Skeletal muscle satellite cell (primary cell): ENCODE measurements around the gene TAPT1. TPM values are rescaled to one million over a fixed set of nuclear protein-coding genes. Genes with fewer than 3 reads are reported as not detected.
"Not testable (repeated sequence)": the region's sequence is repeated elsewhere in the genome, so short reads cannot be mapped to it uniquely, and the experiment has no call there.

ENCODE experiments used
- H3K27me3 ChIP-seq: 2 replicates; pipeline ENCODE4 v1.7.0; 2013; ENCODE audit warnings: low read length; ENCODE audit not compliant: control insufficient read depth, insufficient read depth
- H3K36me3 ChIP-seq: 2 replicates; pipeline ENCODE4 v1.7.0; 2013; ENCODE audit warnings: mild to moderate bottlenecking, control low read depth, low read length; ENCODE audit not compliant: insufficient read depth
- H3K4me1 ChIP-seq: 2 replicates; pipeline ENCODE4 v1.7.0; 2013; ENCODE audit warnings: low read length; ENCODE audit not compliant: control insufficient read depth, insufficient read depth
- H3K4me2 ChIP-seq: 2 replicates; pipeline ENCODE4 v1.7.0; 2013; ENCODE audit warnings: mild to moderate bottlenecking, low read length
- H3K4me3 ChIP-seq: 2 replicates; pipeline ENCODE4 v1.7.0; 2013; ENCODE audit warnings: low read length
- H3K9ac ChIP-seq: 2 replicates; pipeline ENCODE4 v1.7.0; 2013; ENCODE audit warnings: mild to moderate bottlenecking, low read depth, low read length, moderate library complexity
- H3K9me3 ChIP-seq: replicated peaks from 2 replicates; pipeline ENCODE4 v1.7.0; 2013; ENCODE audit warnings: mild to moderate bottlenecking, control low read depth, low read length
- total RNA-seq: library from RNA; depleted of rRNA; stranded (reverse); fragments of >200 nt; gene quantifications from 2 replicates; pipeline ENCODE4 v1.2.3, GENCODE V29; 2012; rRNA removed

The TAPT1 gene
- total RNA-seq = 5.6 and 10.9 TPM in 2 replicates

GRCh38 chr4:16225863-16226815, at the start of gene TAPT1:
Gene TAPT1, minus strand, starts transcription at chr4:16226471. Its CDS starts 14 bp downstream, at chr4:16226457.
- H3K9ac ChIP-seq = peak within 1 kb of the TSS; percentile 90
- H3K27me3 ChIP-seq = no peaks in the 10 kb centered on the region
- no peaks in the 10 kb centered on the region for H3K36me3 ChIP-seq
- no peaks in the 10 kb centered on the region for H3K9me3 ChIP-seq
- H3K4me2 ChIP-seq = peak within 1 kb of the TSS; percentile 99
- H3K4me1 ChIP-seq = peaks cover 15% of the 10 kb centered on the region
- peak within 1 kb of the TSS; percentile 90 for H3K4me3 ChIP-seq

GRCh38 chr4:16271411-16271810, 45.1 kb upstream of the TAPT1 start:
- Histone ChIP-seq H3K4me2 (no peak overlapping the region), H3K4me3 (no peak overlapping the region), H3K9ac (no peak overlapping the region), H3K36me3 (no peaks in the 10 kb centered on the region), H3K4me1 (peaks cover 14% of the 10 kb centered on the region), H3K27me3 (no peaks in the 10 kb centered on the region), H3K9me3 (no peaks in the 10 kb centered on the region)

- Histone ChIP-seq H3K4me3 (no peak overlapping the region), H3K4me1 (peaks cover 14% of the 10 kb centered on the region), H3K9ac (peak overlapping the region; percentile 2), H3K27me3 (no peaks in the 10 kb centered on the region), H3K9me3 (no peaks in the 10 kb centered on the region), H3K4me2 (peak overlapping the region; percentile 50), H3K36me3 (no peaks in the 10 kb centered on the region)
These were observed 44.4 kb upstream of the TAPT1 start for GRCh38 chr4:16270454-16271328.

GRCh38 chr4:16269742-16270453, 43.6 kb upstream of the TAPT1 start:
- H3K4me1 ChIP-seq = peaks cover 14% of the 10 kb centered on the region
- H3K9ac ChIP-seq = peak overlapping the region; percentile 2

GRCh38 chr4:16269240-16269639, 43.0 kb upstream of the TAPT1 start:
- Histone ChIP-seq H3K4me1 (peaks cover 14% of the 10 kb centered on the region), H3K4me2 (no peak overlapping the region), H3K9me3 (no peaks in the 10 kb centered on the region), H3K27me3 (no peaks in the 10 kb centered on the region), H3K9ac (no peak overlapping the region), H3K4me3 (no peak overlapping the region), H3K36me3 (no peaks in the 10 kb centered on the region)

More at GRCh38 chr4:16269742-16270453, 43.6 kb upstream of the TAPT1 start:
- H3K9me3 ChIP-seq, H3K4me3 ChIP-seq, H3K27me3 ChIP-seq, H3K36me3 ChIP-seq: not testable (repeated sequence)
- H3K4me2 ChIP-seq = peak overlapping the region; percentile 50

GRCh38 chr4:16268290-16268689, 42.0 kb upstream of the TAPT1 start:
- Histone ChIP-seq H3K4me1 (peaks cover 14% of the 10 kb centered on the region), H3K4me2 (no peak overlapping the region), H3K4me3 (no peak overlapping the region), H3K36me3 (no peaks in the 10 kb centered on the region), H3K27me3 (no peaks in the 10 kb centered on the region), H3K9ac (no peak overlapping the region), H3K9me3 (no peaks in the 10 kb centered on the region)

GRCh38 chr4:16267639-16268038, 41.4 kb upstream of the TAPT1 start:
- Histone ChIP-seq H3K4me3 (no peak overlapping the region), H3K27me3 (no peaks in the 10 kb centered on the region), H3K9me3 (no peaks in the 10 kb centered on the region), H3K4me1 (peaks cover 14% of the 10 kb centered on the region), H3K4me2 (no peak overlapping the region), H3K9ac (no peak overlapping the region), H3K36me3 (no peaks in the 10 kb centered on the region)

- H3K4me1 ChIP-seq = peaks cover 14% of the 10 kb centered on the region
- no peak overlapping the region for H3K9ac ChIP-seq
These were observed 39.5 kb upstream of the TAPT1 start for GRCh38 chr4:16265820-16266219.

GRCh38 chr4:16264798-16265197, 38.5 kb upstream of the TAPT1 start:
- no peak overlapping the region for H3K9ac ChIP-seq
- no peak overlapping the region for H3K4me3 ChIP-seq
- H3K4me1 ChIP-seq = peaks cover 7% of the 10 kb centered on the region
- no peaks in the 10 kb centered on the region for H3K27me3 ChIP-seq
- H3K9me3 ChIP-seq = no peaks in the 10 kb centered on the region
- H3K36me3 ChIP-seq = no peaks in the 10 kb centered on the region
- no peak overlapping the region for H3K4me2 ChIP-seq

More at GRCh38 chr4:16265820-16266219, 39.5 kb upstream of the TAPT1 start:
- Histone ChIP-seq H3K4me2 (no peak overlapping the region), H3K36me3 (no peaks in the 10 kb centered on the region), H3K4me3 (no peak overlapping the region), H3K27me3 (no peaks in the 10 kb centered on the region), H3K9me3 (no peaks in the 10 kb centered on the region)

GRCh38 chr4:16263056-16263455, 36.8 kb upstream of the TAPT1 start:
- Histone ChIP-seq H3K9me3 (no peaks in the 10 kb centered on the region), H3K9ac (no peak overlapping the region), H3K4me1 (no peaks in the 10 kb centered on the region), H3K27me3 (no peaks in the 10 kb centered on the region), H3K4me2 (no peak overlapping the region), H3K4me3 (no peak overlapping the region), H3K36me3 (no peaks in the 10 kb centered on the region)

GRCh38 chr4:16262188-16262587, 35.9 kb upstream of the TAPT1 start:
- no peak overlapping the region for H3K4me3 ChIP-seq
- no peaks in the 10 kb centered on the region for H3K4me1 ChIP-seq
- no peaks in the 10 kb centered on the region for H3K27me3 ChIP-seq
- no peaks in the 10 kb centered on the region for H3K36me3 ChIP-seq
- no peak overlapping the region for H3K4me2 ChIP-seq
- H3K9me3 ChIP-seq = no peaks in the 10 kb centered on the region
- no peak overlapping the region for H3K9ac ChIP-seq
